ENCODE data around the gene ZBED5. TPM values are rescaled to one million over a fixed set of nuclear protein-coding genes. Genes with fewer than 3 reads are reported as not detected.

The ZBED5 gene
- total RNA-seq, 1 experiment from 2014 or later, result 21.5 TPM

DNA sequence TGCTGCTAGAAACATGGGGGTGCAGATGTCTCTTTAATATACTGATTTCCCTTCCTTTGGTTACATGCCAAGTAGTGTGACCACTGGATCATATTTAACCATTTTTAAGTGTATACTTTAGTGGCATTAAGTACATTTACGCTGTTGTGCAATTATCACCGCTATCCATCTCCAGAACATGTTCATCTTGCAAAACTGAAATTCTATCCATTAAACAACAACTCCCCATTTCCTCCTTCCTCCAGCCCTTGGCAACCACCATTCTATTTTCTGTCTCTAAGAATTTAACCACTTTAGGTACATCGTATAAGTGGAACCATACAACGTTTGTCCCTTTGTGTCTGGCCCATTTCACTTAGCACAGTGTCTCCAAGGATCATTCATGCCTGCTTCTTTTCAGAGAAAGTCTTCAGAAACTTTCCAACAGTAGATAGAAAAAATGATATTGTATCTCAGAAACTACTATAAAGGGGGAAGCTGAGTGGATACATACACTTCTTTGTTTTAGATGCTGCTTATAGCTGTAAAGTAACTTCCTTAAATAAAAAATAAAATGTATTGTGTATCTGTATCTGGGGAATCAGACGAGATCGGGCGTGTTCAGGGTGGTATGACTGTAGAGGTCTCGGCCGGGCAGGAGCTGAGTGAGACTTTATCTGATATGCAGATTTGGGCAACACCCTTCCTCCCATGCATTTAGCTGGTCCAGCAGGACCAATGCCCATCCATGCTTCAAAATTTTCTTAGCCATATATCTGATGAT, 44.6 kb upstream of the ZBED5 start:
- Histone ChIP-seq H4K20me1 (ENCODE audit: insufficient read depth) (no peaks in the 10 kb centered on the region), H3K9me3 (ENCODE audit: insufficient read depth, low read depth) (no peaks in the 10 kb centered on the region), H3K4me2 (peak overlapping the region; percentile 24), H3K36me3 (ENCODE audit: low read depth) (no peaks in the 10 kb centered on the region), H2AFZ (no peak overlapping the region), H3K27me3 (ENCODE audit: insufficient read depth, low read depth) (no peaks in the 10 kb centered on the region), H3K79me2 (ENCODE audit: low read depth) (no peaks in the 10 kb centered on the region; the same call in 1 of the 2 replicates), H3K9me2 (ENCODE audit: insufficient read depth) (no peaks in the 10 kb centered on the region), H3K4me3 (no peak overlapping the region), H3F3A (ENCODE audit: insufficient read depth, low read depth) (peaks cover 49% of the 10 kb centered on the region), H3K4me1 (replicated peaks; ENCODE audit: insufficient read depth) (peaks cover 64% of the 10 kb centered on the region), H3K27ac (peak overlapping the region; percentile 98)
- CTCF ChIA-PET, result interaction anchor here (0.6 kb wide), 1 partner anchor 93 kb away, joined by 5 read pairs; no protein-coding TSS in a partner anchor
- intact Hi-C loops (cut with micrococcal nuclease; ENCODE audit: unreplicated experiment), result no loop called here
- DNase-seq, result peak in 1 of 2 experiments; percentile 50
- POLR2A ChIA-PET (ENCODE audit: unreplicated experiment), result interaction anchor here (0.8 kb wide), 1 partner anchor 44 kb away, joined by 8 read pairs; no protein-coding TSS in a partner anchor
- BruUV-seq (replicated peaks), result no TSS peak
- TF ChIP-seq EZH2 (IDR thresholded peaks at IDR 0.05; ENCODE audit: low read depth), result no peak
- TF ChIP-seq, protein P1, sequence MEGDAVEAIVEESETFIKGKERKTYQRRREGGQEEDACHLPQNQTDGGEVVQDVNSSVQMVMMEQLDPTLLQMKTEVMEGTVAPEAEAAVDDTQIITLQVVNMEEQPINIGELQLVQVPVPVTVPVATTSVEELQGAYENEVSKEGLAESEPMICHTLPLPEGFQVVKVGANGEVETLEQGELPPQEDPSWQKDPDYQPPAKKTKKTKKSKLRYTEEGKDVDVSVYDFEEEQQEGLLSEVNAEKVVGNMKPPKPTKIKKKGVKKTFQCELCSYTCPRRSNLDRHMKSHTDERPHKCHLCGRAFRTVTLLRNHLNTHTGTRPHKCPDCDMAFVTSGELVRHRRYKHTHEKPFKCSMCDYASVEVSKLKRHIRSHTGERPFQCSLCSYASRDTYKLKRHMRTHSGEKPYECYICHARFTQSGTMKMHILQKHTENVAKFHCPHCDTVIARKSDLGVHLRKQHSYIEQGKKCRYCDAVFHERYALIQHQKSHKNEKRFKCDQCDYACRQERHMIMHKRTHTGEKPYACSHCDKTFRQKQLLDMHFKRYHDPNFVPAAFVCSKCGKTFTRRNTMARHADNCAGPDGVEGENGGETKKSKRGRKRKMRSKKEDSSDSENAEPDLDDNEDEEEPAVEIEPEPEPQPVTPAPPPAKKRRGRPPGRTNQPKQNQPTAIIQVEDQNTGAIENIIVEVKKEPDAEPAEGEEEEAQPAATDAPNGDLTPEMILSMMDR (conservative IDR thresholded peaks at IDR 0.05), result no peak

- BruUV-seq (replicated peaks), result no TSS peak
- intact Hi-C loops (cut with micrococcal nuclease; ENCODE audit: unreplicated experiment), result loop anchor here (1.0 kb wide), 1 partner anchor 30 kb away; no protein-coding TSS in a partner anchor
- peaks cover 53% of the 10 kb centered on the region for H3F3A ChIP-seq (ENCODE audit: insufficient read depth, low read depth)
- H3K4me1 ChIP-seq (replicated peaks; ENCODE audit: insufficient read depth), result peaks cover 61% of the 10 kb centered on the region
- H3K9me3 ChIP-seq (ENCODE audit: insufficient read depth, low read depth), result no peaks in the 10 kb centered on the region
- no peaks in the 10 kb centered on the region for H4K20me1 ChIP-seq (ENCODE audit: insufficient read depth)
- TF ChIP-seq, protein P1 (conservative IDR thresholded peaks at IDR 0.05), result no peak
- TF ChIP-seq EZH2 (IDR thresholded peaks at IDR 0.05; ENCODE audit: low read depth), result no peak
- peaks cover 8% of the 10 kb centered on the region; the same call in 1 of the 2 replicates for H3K79me2 ChIP-seq (ENCODE audit: low read depth)
- no peaks in the 10 kb centered on the region for H3K36me3 ChIP-seq (ENCODE audit: low read depth)
- H3K4me3 ChIP-seq, result peak overlapping the region; percentile 39; the same call in 1 of the 2 replicates
- H3K27ac ChIP-seq, result peak overlapping the region; percentile 98
- no peaks in the 10 kb centered on the region for H3K27me3 ChIP-seq (ENCODE audit: insufficient read depth, low read depth)
- H2AFZ ChIP-seq, result peak overlapping the region; percentile 18; the same call in 1 of the 2 replicates
- ChIA-PET POLR2A (ENCODE audit: unreplicated experiment) (interaction anchor here (0.5 to 1.7 kb wide), 5 partner anchors 9 to 155 kb away, joined by 3 to 23 read pairs (median 14); partner anchors contain the start of genes EIF4G2 and ZBED5), CTCF (interaction anchor here (0.5 kb wide), 1 partner anchor 43 kb away, joined by 10 read pairs; the partner anchor contains the start of gene ZBED5)
- DNase-seq, result peak in 1 of 2 experiments; percentile 65
- no peaks in the 10 kb centered on the region for H3K9me2 ChIP-seq (ENCODE audit: insufficient read depth)
- H3K4me2 ChIP-seq, result peak overlapping the region; percentile 93
These were observed 43.0 kb upstream of the ZBED5 start for GRCh38 chr11:10900681-10901415.

Measured in PC-9 (cell line).